Measurements from ENCODE around the gene WDR20. TPM values are rescaled to one million over a fixed set of nuclear protein-coding genes. Genes with fewer than 3 reads are reported as not detected.
A peak's percentile ranks its signal among the peaks of the same experiment; 100 is the strongest.

Gene WDR20
- total and polyA plus RNA-seq, 10 of the 15 experiments (the other 5 are each of a cell fraction or from before 2014, with no cell fraction given), result 9.1 to 25.9 (median 18.4) TPM

- TF ChIP-seq TCF7 (IDR thresholded peaks at IDR 0.05; ENCODE audit: borderline replicate concordance) (peak; percentile 93), MEF2A (IDR thresholded peaks at IDR 0.05; ENCODE audit: insufficient read depth, low read depth, low read length) (0 out of 2 replicates have a peak, but pooled peaks have one; percentile 57), IKZF2 (IDR thresholded peaks at IDR 0.05) (0 out of 4 replicates have a peak, but pooled peaks have one; percentile 20 to 27), STAT1 (conservative IDR thresholded peaks at IDR 0.05) (no peak), KDM1A (IDR thresholded peaks at IDR 0.05; ENCODE audit: borderline replicate concordance) (no peak), BHLHE40 (IDR thresholded peaks at IDR 0.05; ENCODE audit: borderline replicate concordance in 1 of 2, low read depth in 2 of 2, low read length in 1 of 2) (peak in 1 of 2 experiments; percentile 22; a peak in 1 of 4 replicates), YY1 (IDR thresholded peaks at IDR 0.05; ENCODE audit: low read depth, low read length) (0 out of 2 replicates have a peak, but pooled peaks have one; percentile 11), IKZF1 (conservative IDR thresholded peaks at IDR 0.05) (0 out of 2 replicates have a peak, but pooled peaks have one; percentile 11), RUNX3 (IDR thresholded peaks at IDR 0.05; ENCODE audit: low read length) (peak; percentile 79), FOXM1 (IDR thresholded peaks at IDR 0.05; ENCODE audit: low read depth, low read length) (0 out of 2 replicates have a peak, but pooled peaks have one; percentile 24), TCF12 (IDR thresholded peaks at IDR 0.05; ENCODE audit: low read depth, low read length) (no peak), MEF2B (IDR thresholded peaks at IDR 0.05; ENCODE audit: partially characterized antibody, poor library complexity, severe bottlenecking) (peak; percentile 36), SKIL (IDR thresholded peaks at IDR 0.05; ENCODE audit: low read depth, poor library complexity, severe bottlenecking) (no peak)
- TF ChIP-seq, protein P1, sequence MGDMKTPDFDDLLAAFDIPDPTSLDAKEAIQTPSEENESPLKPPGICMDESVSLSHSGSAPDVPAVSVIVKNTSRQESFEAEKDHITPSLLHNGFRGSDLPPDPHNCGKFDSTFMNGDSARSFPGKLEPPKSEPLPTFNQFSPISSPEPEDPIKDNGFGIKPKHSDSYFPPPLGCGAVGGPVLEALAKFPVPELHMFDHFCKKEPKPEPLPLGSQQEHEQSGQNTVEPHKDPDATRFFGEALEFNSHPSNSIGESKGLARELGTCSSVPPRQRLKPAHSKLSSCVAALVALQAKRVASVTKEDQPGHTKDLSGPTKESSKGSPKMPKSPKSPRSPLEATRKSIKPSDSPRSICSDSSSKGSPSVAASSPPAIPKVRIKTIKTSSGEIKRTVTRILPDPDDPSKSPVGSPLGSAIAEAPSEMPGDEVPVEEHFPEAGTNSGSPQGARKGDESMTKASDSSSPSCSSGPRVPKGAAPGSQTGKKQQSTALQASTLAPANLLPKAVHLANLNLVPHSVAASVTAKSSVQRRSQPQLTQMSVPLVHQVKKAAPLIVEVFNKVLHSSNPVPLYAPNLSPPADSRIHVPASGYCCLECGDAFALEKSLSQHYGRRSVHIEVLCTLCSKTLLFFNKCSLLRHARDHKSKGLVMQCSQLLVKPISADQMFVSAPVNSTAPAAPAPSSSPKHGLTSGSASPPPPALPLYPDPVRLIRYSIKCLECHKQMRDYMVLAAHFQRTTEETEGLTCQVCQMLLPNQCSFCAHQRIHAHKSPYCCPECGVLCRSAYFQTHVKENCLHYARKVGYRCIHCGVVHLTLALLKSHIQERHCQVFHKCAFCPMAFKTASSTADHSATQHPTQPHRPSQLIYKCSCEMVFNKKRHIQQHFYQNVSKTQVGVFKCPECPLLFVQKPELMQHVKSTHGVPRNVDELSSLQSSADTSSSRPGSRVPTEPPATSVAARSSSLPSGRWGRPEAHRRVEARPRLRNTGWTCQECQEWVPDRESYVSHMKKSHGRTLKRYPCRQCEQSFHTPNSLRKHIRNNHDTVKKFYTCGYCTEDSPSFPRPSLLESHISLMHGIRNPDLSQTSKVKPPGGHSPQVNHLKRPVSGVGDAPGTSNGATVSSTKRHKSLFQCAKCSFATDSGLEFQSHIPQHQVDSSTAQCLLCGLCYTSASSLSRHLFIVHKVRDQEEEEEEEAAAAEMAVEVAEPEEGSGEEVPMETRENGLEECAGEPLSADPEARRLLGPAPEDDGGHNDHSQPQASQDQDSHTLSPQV (IDR thresholded peaks at IDR 0.05), result 0 out of 2 replicates have a peak, but pooled peaks have one; percentile 21
These were observed 61.6 kb downstream of the WDR20 start (continued) for GRCh38 chr14:102201353-102201738.

Measured in GM12878 (cell line).